HepG2 (cell line): ENCODE data around the gene SMC6. TPM values are rescaled to one million over a fixed set of nuclear protein-coding genes. Genes with fewer than 3 reads are reported as not detected.

Experiments
- ATAC-seq: fragments of 200-7000 bp; cut with Tn5 transposase; 3 replicates; pipeline ENCODE4 v1.9.1; 2020; ENCODE audit warnings: mild to moderate bottlenecking, moderate library complexity
- BruUV-seq: library from RNA; stranded (reverse); fragments of 400-500 nt; replicated peaks from 2 replicates; lab custom pipeline; 2021; lab: Mats Ljungman, UMichigan
- CTCF ChIA-PET: fragments of 300-600 bp; formaldehyde crosslinking; extraction: SDS; loops from one replicate; lab custom pipeline; 2021; ENCODE audit warnings: low total read pairs, inconsistent platforms, low intra/inter-chr PET ratio; lab: Yijun Ruan, JAX
- POLR2A ChIA-PET: fragments of 350-600 bp; sonication (Branson Sonifier 250); formaldehyde crosslinking; loops from one replicate; lab custom pipeline; 2020; ENCODE audit warnings: antibody characterized with exemption, inconsistent platforms; lab: Yijun Ruan, JAX
- DNase-seq: peaks from one replicate; pipeline ENCODE4 v3.0.0-alpha.2; 2015; ENCODE audit warnings: low spot score
- FAIRE-seq: peaks from 3 replicates; lab custom pipeline; 2011; peaks lifted over from hg19 to GRCh38; lab: Jason Lieb, UNC
- H2AFZ ChIP-seq: one replicate; pipeline ENCODE4 v1.6.1; 2011; ENCODE audit warnings: low read length, inconsistent platforms
- H3K27ac ChIP-seq: fragments of 300-600 bp; 3 replicates; pipeline ENCODE4 v1.8.0; 2011; ENCODE audit warnings: mixed run types, mild to moderate bottlenecking, mixed read lengths, low read length, inconsistent platforms; ENCODE audit not compliant: insufficient read depth; ENCODE audit errors: extremely low read length
- H3K27me3 ChIP-seq, 2 experiments: fragments of 200-600 bp in 1 of 2; 2 replicates in 1 of 2; 3 replicates in 1 of 2; pipeline versions ENCODE4 v1.6.0 to v1.8.0; 2011; ENCODE audit warnings: low read length in 2 of 2, mild to moderate bottlenecking in 2 of 2, moderate library complexity in 2 of 2, inconsistent platforms in 1 of 2; ENCODE audit not compliant: insufficient read depth in 2 of 2, control insufficient read depth in 1 of 2
- H3K36me3 ChIP-seq, 2 experiments: fragments of 200-600 bp in 1 of 2; replicated peaks in 1 of 2; 2 replicates in 1 of 2; 3 replicates in 1 of 2; pipeline versions ENCODE4 v1.5.1 to v1.8.0; 2011; ENCODE audit warnings: low read length in 2 of 2, inconsistent platforms in 1 of 2; ENCODE audit not compliant: insufficient read depth in 2 of 2, control insufficient read depth in 1 of 2
- H3K4me1 ChIP-seq: 2 replicates; pipeline ENCODE4 v1.5.1; 2012; ENCODE audit warnings: low read length, inconsistent platforms; ENCODE audit not compliant: insufficient read depth
- H3K4me2 ChIP-seq: 2 replicates; pipeline ENCODE4 v1.6.0; 2011; ENCODE audit warnings: low read depth, low read length, inconsistent platforms
- H3K4me3 ChIP-seq, 3 experiments: fragments of 200-600 bp in 1 of 3; sonication (generic), shearing (Covaris generic) in 1 of 3; replicated peaks in 1 of 3; 2 replicates each; pipeline ENCODE4 v1.5.1; 2011 to 2016; ENCODE audit warnings: low read length in 3 of 3, inconsistent platforms in 2 of 3, low read depth in 2 of 3, mild to moderate bottlenecking in 2 of 3, control low read depth in 1 of 3, mixed read lengths in 1 of 3; ENCODE audit not compliant: insufficient read depth in 1 of 3
- H3K79me2 ChIP-seq: one replicate; pipeline ENCODE4 v1.6.1; 2011; ENCODE audit warnings: low read length, inconsistent platforms; ENCODE audit not compliant: insufficient read depth
- H3K9ac ChIP-seq: 2 replicates; pipeline ENCODE4 v1.6.0; 2011; ENCODE audit warnings: mild to moderate bottlenecking, low read depth, low read length, inconsistent platforms; ENCODE audit not compliant: insufficient read depth
- H3K9me3 ChIP-seq: 2 replicates; pipeline ENCODE4 v1.5.1; 2012; ENCODE audit warnings: mild to moderate bottlenecking, low read length
- H4K20me1 ChIP-seq: 2 replicates; pipeline ENCODE4 v1.6.0; 2011; ENCODE audit warnings: inconsistent platforms, mild to moderate bottlenecking, low read length, moderate library complexity; ENCODE audit not compliant: insufficient read depth
- CEBPB ChIP-seq: IDR thresholded peaks from 2 replicates; pipeline ENCODE4 v1.6.1; 2011; ENCODE audit warnings: low read depth, low read length, improper control_type of control experiment, borderline replicate concordance
- CHD2 ChIP-seq: IDR thresholded peaks from 2 replicates; pipeline ENCODE4 v1.6.1; 2011; ENCODE audit warnings: low read depth, low read length, improper control_type of control experiment
- DNMT3B ChIP-seq: conservative IDR thresholded peaks from 2 replicates; pipeline ENCODE4 v1.6.1; 2016; ENCODE audit warnings: missing biosample characterization, control low read depth
- FOSL2 ChIP-seq: sonication (generic); formaldehyde crosslinking; IDR thresholded peaks from 2 replicates; pipeline ENCODE4 v1.4.0; 2020; ENCODE audit warnings: missing genetic modification reagents
- HMG20B ChIP-seq: conservative IDR thresholded peaks from 2 replicates; pipeline ENCODE4 v1.6.1; 2016; ENCODE audit warnings: missing genetic modification reagents, missing compliant biosample characterization
- IRX3 ChIP-seq: sonication (generic); formaldehyde crosslinking; IDR thresholded peaks from 2 replicates; pipeline ENCODE4 v1.8.1; 2023; ENCODE audit warnings: mild to moderate bottlenecking, low read depth, missing genetic modification reagents, borderline replicate concordance
- JUNB ChIP-seq: sonication (generic); formaldehyde crosslinking; IDR thresholded peaks from 2 replicates; pipeline ENCODE4 v1.8.0; 2022; ENCODE audit warnings: missing genetic modification reagents, mild to moderate bottlenecking, borderline replicate concordance
- KLF11 ChIP-seq: IDR thresholded peaks from 2 replicates; pipeline ENCODE4 v1.6.1; 2016; ENCODE audit warnings: missing compliant biosample characterization
- MAFF ChIP-seq: IDR thresholded peaks from 2 replicates; pipeline ENCODE4 v1.6.1; 2011; ENCODE audit warnings: low read depth, low read length, improper control_type of control experiment
- PAX8 ChIP-seq: sonication (generic); formaldehyde crosslinking; IDR thresholded peaks from 2 replicates; pipeline ENCODE4 v1.8.0; 2022; ENCODE audit warnings: mild to moderate bottlenecking, missing genetic modification reagents, borderline replicate concordance
- REPIN1 ChIP-seq: sonication (generic); formaldehyde crosslinking; IDR thresholded peaks from 2 replicates; pipeline ENCODE4 v1.8.0; 2022; ENCODE audit warnings: missing genetic modification reagents, low read depth, mild to moderate bottlenecking, borderline replicate concordance
- ZEB1 ChIP-seq: IDR thresholded peaks from 2 replicates; pipeline ENCODE4 v1.6.1; 2012; ENCODE audit warnings: mild to moderate bottlenecking, low read depth, inconsistent platforms; ENCODE audit not compliant: insufficient replicate concordance
- ZNF30 ChIP-seq: sonication (generic); formaldehyde crosslinking; IDR thresholded peaks from 2 replicates; pipeline ENCODE4 v1.5.0; 2020; ENCODE audit warnings: mild to moderate bottlenecking, missing genetic modification reagents
- ZNF615 ChIP-seq: sonication (generic); formaldehyde crosslinking; IDR thresholded peaks from 2 replicates; pipeline ENCODE4 v1.5.0; 2020; ENCODE audit warnings: mild to moderate bottlenecking, missing genetic modification reagents, borderline replicate concordance
- ZSCAN12 ChIP-seq: sonication (generic); formaldehyde crosslinking; IDR thresholded peaks from 2 replicates; pipeline ENCODE4 v1.9.0; 2021; ENCODE audit warnings: mild to moderate bottlenecking, missing genetic modification reagents
- WGBS: methylation state at CpG from one replicate; pipeline ENCODE4 v1.1.6; 2017; ENCODE audit warnings: low lambda C conversion rate; 5-methylcytosine and 5-hydroxymethylcytosine counted together
- in situ Hi-C: cut with HindIII; loops from 2 replicates; pipeline ENCODE4 v1.10.0; 2017; ENCODE audit warnings: low pct_unique_long_range_greater_than_20kb; ENCODE audit not compliant: extremely low pct_ligation_motif_present
- intact Hi-C: fragments of 100-400 bp; cut with micrococcal nuclease; formaldehyde crosslinking; loops from one replicate; pipeline ENCODE4 v1.10.0; 2022; ENCODE audit not compliant: unreplicated experiment
- polyA plus RNA-seq, 8 experiments: library from polyadenylated mRNA; depleted of rRNA in 3 of 8; stranded (reverse) in 7 of 8; unstranded in 1 of 8; fragments of >200 nt; fragmentation: Illumina TruSeq in 4 of 8; extraction: Trizol in 4 of 8; gene quantifications; 2 replicates each; pipeline versions ENCODE4 v1.2.1 to v1.2.3, GENCODE V29; 2011 to 2016; ENCODE audit warnings: low read depth in 4 of 8, missing spikeins in 1 of 8, mixed read lengths in 1 of 8; ENCODE audit not compliant: insufficient read depth in 1 of 8
- total RNA-seq, 5 experiments: library from RNA; depleted of rRNA; stranded (reverse); fragments of >200 nt; fragmentation: Illumina TruSeq; extraction: Trizol; gene quantifications; 2 replicates each; pipeline ENCODE4 v1.2.3, GENCODE V29; 2016; ENCODE audit warnings: low read depth in 1 of 5
- TF ChIP-seq, protein P1 (sequence below): sonication (generic); formaldehyde crosslinking; IDR thresholded peaks from 2 replicates; pipeline ENCODE4 v1.4.0; 2020; ENCODE audit warnings: missing genetic modification reagents
- TF ChIP-seq, protein P2 (sequence below): IDR thresholded peaks from 2 replicates; pipeline ENCODE4 v1.6.1; 2016; ENCODE audit warnings: mild to moderate bottlenecking

Gene SMC6
- total and polyA plus RNA-seq, 2 of the 13 experiments (the other 11 are each of a cell fraction or from before 2014, with no cell fraction given) = 18.9 to 55.3 TPM

DNA sequence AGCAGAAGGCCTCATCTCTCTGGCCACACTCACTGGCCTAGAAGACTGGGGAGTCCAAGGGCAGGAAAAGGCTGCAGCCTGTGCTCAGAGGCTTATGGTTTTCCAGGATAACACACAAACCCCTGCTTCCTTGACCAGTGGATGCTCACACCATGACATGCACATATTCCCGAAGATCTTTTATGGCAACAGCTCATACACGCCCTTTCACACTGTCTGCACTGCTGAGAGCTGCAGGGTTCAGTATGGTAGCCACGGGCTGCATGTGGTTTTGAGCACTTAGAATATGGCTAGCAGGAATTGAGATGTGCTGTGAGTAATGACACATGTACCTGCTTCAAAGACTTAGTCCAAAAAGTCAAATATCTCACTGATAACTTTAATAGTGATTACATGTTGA lies 117.4 kb downstream of the SMC6 start:
- Histone ChIP-seq H3K9me3 (no peaks in the 10 kb centered on the region), H4K20me1 (peaks cover 10% of the 10 kb centered on the region), H3K4me1 (no peaks in the 10 kb centered on the region), H3K27me3 (no peaks in the 10 kb centered on the region), H3K27ac (no peak overlapping the region), H3K9ac (no peak overlapping the region), H3K4me2 (no peak overlapping the region), H3K36me3 (peaks cover 11 to 34% of the 10 kb centered on the region in 2 experiments), H3K79me2 (no peaks in the 10 kb centered on the region), H3K4me3 (no peak overlapping the region), H2AFZ (no peak overlapping the region)
- intact Hi-C loops = no loop called here
- in situ Hi-C loops = no loop called here
- no peak for TF ChIP-seq FOSL2 (CRISPR knock-in tag)
- no peak for TF ChIP-seq JUNB (CRISPR knock-in tag)
- no peak for TF ChIP-seq KLF11 (CRISPR knock-in tag)
- TF ChIP-seq PAX8 (CRISPR knock-in tag) = no peak
- no peak for TF ChIP-seq CEBPB
- TF ChIP-seq ZEB1 = no peak
- no peak for TF ChIP-seq IRX3 (CRISPR knock-in tag)
- no peak for TF ChIP-seq HMG20B (CRISPR knock-in tag)
- TF ChIP-seq, protein P1, sequence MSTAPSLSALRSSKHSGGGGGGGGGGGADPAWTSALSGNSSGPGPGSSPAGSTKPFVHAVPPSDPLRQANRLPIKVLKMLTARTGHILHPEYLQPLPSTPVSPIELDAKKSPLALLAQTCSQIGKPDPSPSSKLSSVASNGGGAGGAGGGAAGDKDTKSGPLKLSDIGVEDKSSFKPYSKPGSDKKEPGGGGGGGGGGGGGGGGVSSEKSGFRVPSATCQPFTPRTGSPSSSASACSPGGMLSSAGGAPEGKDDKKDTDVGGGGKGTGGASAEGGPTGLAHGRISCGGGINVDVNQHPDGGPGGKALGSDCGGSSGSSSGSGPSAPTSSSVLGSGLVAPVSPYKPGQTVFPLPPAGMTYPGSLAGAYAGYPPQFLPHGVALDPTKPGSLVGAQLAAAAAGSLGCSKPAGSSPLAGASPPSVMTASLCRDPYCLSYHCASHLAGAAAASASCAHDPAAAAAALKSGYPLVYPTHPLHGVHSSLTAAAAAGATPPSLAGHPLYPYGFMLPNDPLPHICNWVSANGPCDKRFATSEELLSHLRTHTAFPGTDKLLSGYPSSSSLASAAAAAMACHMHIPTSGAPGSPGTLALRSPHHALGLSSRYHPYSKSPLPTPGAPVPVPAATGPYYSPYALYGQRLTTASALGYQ = no peak
- TF ChIP-seq ZSCAN12 = no peak
- TF ChIP-seq MAFF = no peak
- no peak for TF ChIP-seq CHD2
- TF ChIP-seq ZNF30 (CRISPR knock-in tag) = no peak
- no peak for TF ChIP-seq ZNF615 (CRISPR knock-in tag)
- TF ChIP-seq DNMT3B (CRISPR knock-in tag) = no peak
- TF ChIP-seq, protein P2, sequence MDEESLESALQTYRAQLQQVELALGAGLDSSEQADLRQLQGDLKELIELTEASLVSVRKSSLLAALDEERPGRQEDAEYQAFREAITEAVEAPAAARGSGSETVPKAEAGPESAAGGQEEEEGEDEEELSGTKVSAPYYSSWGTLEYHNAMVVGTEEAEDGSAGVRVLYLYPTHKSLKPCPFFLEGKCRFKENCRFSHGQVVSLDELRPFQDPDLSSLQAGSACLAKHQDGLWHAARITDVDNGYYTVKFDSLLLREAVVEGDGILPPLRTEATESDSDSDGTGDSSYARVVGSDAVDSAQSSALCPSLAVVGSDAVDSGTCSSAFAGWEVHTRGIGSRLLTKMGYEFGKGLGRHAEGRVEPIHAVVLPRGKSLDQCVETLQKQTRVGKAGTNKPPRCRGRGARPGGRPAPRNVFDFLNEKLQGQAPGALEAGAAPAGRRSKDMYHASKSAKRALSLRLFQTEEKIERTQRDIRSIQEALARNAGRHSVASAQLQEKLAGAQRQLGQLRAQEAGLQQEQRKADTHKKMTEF = no peak
- TF ChIP-seq REPIN1 (CRISPR knock-in tag) = no peak
- ChIA-PET POLR2A (no interaction called here), CTCF (no interaction called here)
- DNase-seq (no peak), ATAC-seq (no peak), FAIRE-seq (no peak)
- 100% methylated on average over 3 of the region's 3 CpGs for WGBS
- no TSS peak for BruUV-seq
